H9 (cell line): ENCODE results near the gene MOBP. TPM values are rescaled to one million over a fixed set of nuclear protein-coding genes. Genes with fewer than 3 reads are reported as not detected.

Experiments used
- DNase-seq: peaks from one replicate; pipeline ENCODE4 v3.0.0-alpha.2; 2017
- H2AFZ ChIP-seq: one replicate; pipeline ENCODE4 v1.6.1; 2013; ENCODE audit warnings: mild to moderate bottlenecking, low read length, control low read depth, moderate library complexity
- H2AK5ac ChIP-seq: 2 replicates; pipeline ENCODE4 v1.6.1; 2013; ENCODE audit warnings: low read length, control low read depth, mixed read lengths; ENCODE audit not compliant: insufficient read length
- H2BK120ac ChIP-seq: one replicate; pipeline ENCODE4 v1.6.1; 2013; ENCODE audit warnings: low read depth, mild to moderate bottlenecking, low read length, control low read depth, inconsistent platforms; ENCODE audit not compliant: poor library complexity, severe bottlenecking
- H2BK12ac ChIP-seq: 2 replicates; pipeline ENCODE4 v1.6.1; 2013; ENCODE audit warnings: low read length, control low read depth, mixed read lengths, low read depth; ENCODE audit not compliant: insufficient read length
- H2BK15ac ChIP-seq: 2 replicates; pipeline ENCODE4 v1.6.1; 2013; ENCODE audit warnings: low read depth, low read length, control low read depth
- H2BK20ac ChIP-seq: one replicate; pipeline ENCODE4 v1.6.1; 2013; ENCODE audit warnings: low read depth, mild to moderate bottlenecking, low read length, control low read depth, inconsistent platforms; ENCODE audit not compliant: poor library complexity, severe bottlenecking
- H2BK5ac ChIP-seq: 2 replicates; pipeline ENCODE4 v1.6.1; 2013; ENCODE audit warnings: low read length, control low read depth, mixed read lengths; ENCODE audit not compliant: insufficient read length
- H3K14ac ChIP-seq: 2 replicates; pipeline ENCODE4 v1.6.1; 2013; ENCODE audit warnings: low read length, control low read depth; ENCODE audit not compliant: insufficient read depth
- H3K18ac ChIP-seq: 2 replicates; pipeline ENCODE4 v1.6.1; 2013; ENCODE audit warnings: low read depth, mild to moderate bottlenecking, mixed read lengths, low read length, control low read depth; ENCODE audit not compliant: insufficient read length
- H3K23ac ChIP-seq: 2 replicates; pipeline ENCODE4 v1.6.1; 2013; ENCODE audit warnings: low read length, control low read depth, mixed read lengths, low read depth; ENCODE audit not compliant: insufficient read length
- H3K23me2 ChIP-seq: 2 replicates; pipeline ENCODE4 v1.6.1; 2013; ENCODE audit warnings: low read depth, mild to moderate bottlenecking, mixed read lengths, low read length, control low read depth; ENCODE audit not compliant: insufficient read length, poor library complexity, severe bottlenecking
- H3K27ac ChIP-seq: 2 replicates; pipeline ENCODE4 v1.5.1; 2013; ENCODE audit warnings: low read length, control low read depth, mixed read lengths, low read depth; ENCODE audit not compliant: insufficient read length
- H3K27me3 ChIP-seq: 2 replicates; pipeline ENCODE4 v1.6.1; 2013; ENCODE audit warnings: low read length, control low read depth, inconsistent platforms; ENCODE audit not compliant: insufficient read depth
- H3K4ac ChIP-seq: 2 replicates; pipeline ENCODE4 v1.6.1; 2013; ENCODE audit warnings: low read depth, mild to moderate bottlenecking, control low read depth, inconsistent platforms, low read length, moderate library complexity
- H3K4me1 ChIP-seq: 2 replicates; pipeline ENCODE4 v1.6.1; 2013; ENCODE audit warnings: low read length, control low read depth, inconsistent platforms; ENCODE audit not compliant: insufficient read depth
- H3K4me2 ChIP-seq: 2 replicates; pipeline ENCODE4 v1.6.1; 2013; ENCODE audit warnings: low read length, control low read depth, mixed read lengths; ENCODE audit not compliant: insufficient read length, insufficient read depth
- H3K56ac ChIP-seq: 2 replicates; pipeline ENCODE4 v1.6.1; 2013; ENCODE audit warnings: low read depth, mild to moderate bottlenecking, mixed read lengths, low read length, control low read depth; ENCODE audit not compliant: insufficient read length
- H3K79me1 ChIP-seq: 2 replicates; pipeline ENCODE4 v1.6.1; 2013; ENCODE audit warnings: low read depth, mild to moderate bottlenecking, moderate library complexity, low read length, control low read depth, inconsistent platforms; ENCODE audit not compliant: insufficient read depth, poor library complexity, severe bottlenecking
- H3K79me2 ChIP-seq: 2 replicates; pipeline ENCODE4 v1.6.1; 2013; ENCODE audit warnings: low read length, control low read depth, inconsistent platforms; ENCODE audit not compliant: insufficient read depth
- H3K9ac ChIP-seq: 2 replicates; pipeline ENCODE4 v1.6.1; 2013; ENCODE audit warnings: low read length, control low read depth, mixed read lengths; ENCODE audit not compliant: insufficient read length; ENCODE audit errors: extremely low read depth
- H3K9me3 ChIP-seq: one replicate; pipeline ENCODE4 v1.6.1; 2013; ENCODE audit warnings: low read depth, low read length, inconsistent platforms; ENCODE audit not compliant: control insufficient read depth
- H3T11ph ChIP-seq: one replicate; pipeline ENCODE4 v1.6.1; 2013; ENCODE audit warnings: mild to moderate bottlenecking, low read length, control low read depth, inconsistent platforms
- H4K20me1 ChIP-seq: one replicate; pipeline ENCODE4 v1.6.1; 2013; ENCODE audit not compliant: control insufficient read depth, insufficient read length, insufficient read depth
- H4K5ac ChIP-seq: 2 replicates; pipeline ENCODE4 v1.6.1; 2013; ENCODE audit warnings: low read depth, mild to moderate bottlenecking, mixed read lengths, low read length, control low read depth; ENCODE audit not compliant: insufficient read length
- H4K8ac ChIP-seq: replicated peaks from 2 replicates; pipeline ENCODE4 v1.6.1; 2013; ENCODE audit warnings: low read length, control low read depth, mixed read lengths, low read depth; ENCODE audit not compliant: insufficient read length
- H4K91ac ChIP-seq: 2 replicates; pipeline ENCODE4 v1.6.1; 2013; ENCODE audit warnings: low read depth, mild to moderate bottlenecking, moderate library complexity, mixed read lengths, low read length, control low read depth; ENCODE audit not compliant: insufficient read length
- H3K27ac Mint-ChIP-seq, 3 experiments: 2 replicates in 2 of 3; 3 replicates in 1 of 3; pipeline ENCODE4 v1.8.0; 2020 to 2021; ENCODE audit warnings: mixed read lengths in 3 of 3, mild to moderate bottlenecking in 1 of 3, moderate library complexity in 1 of 3
- H3K27me3 Mint-ChIP-seq: 2 replicates; pipeline ENCODE4 v1.8.0; 2021; ENCODE audit warnings: low read depth, mild to moderate bottlenecking, moderate library complexity, mixed read lengths
- H3K36me3 Mint-ChIP-seq, 3 experiments: 2 replicates in 2 of 3; 3 replicates in 1 of 3; pipeline ENCODE4 v1.8.0; 2020 to 2021; ENCODE audit warnings: low read depth in 3 of 3, mixed read lengths in 3 of 3; ENCODE audit not compliant: insufficient read depth in 1 of 3
- H3K4me1 Mint-ChIP-seq, 2 experiments: 2 replicates each; pipeline ENCODE4 v1.8.0; 2020; ENCODE audit warnings: mixed read lengths in 2 of 2
- H3K4me3 Mint-ChIP-seq, 2 experiments: 2 replicates in 1 of 2; 3 replicates in 1 of 2; pipeline ENCODE4 v1.8.0; 2020 to 2021; ENCODE audit warnings: mild to moderate bottlenecking in 2 of 2, mixed read lengths in 2 of 2, moderate library complexity in 1 of 2
- H3K9me3 Mint-ChIP-seq, 2 experiments: 2 replicates in 1 of 2; 3 replicates in 1 of 2; pipeline ENCODE4 v1.8.0; 2020; ENCODE audit warnings: mild to moderate bottlenecking in 2 of 2, mixed read lengths in 2 of 2, moderate library complexity in 1 of 2
- CTCF ChIP-seq: fragments of 200-600 bp; sonication (generic); conservative IDR thresholded peaks from 3 replicates; pipeline ENCODE4 v1.8.0; 2021; ENCODE audit warnings: antibody characterized with exemption, mild to moderate bottlenecking
- WGBS: extraction: QIAGEN DNeasy Blood & Tissue Kit; methylation state at CpG from one replicate; pipeline ENCODE4 v1.1.7; 2013; ENCODE audit warnings: missing lambda C conversion rate, low lambda C conversion rate, mixed read lengths; ENCODE audit not compliant: insufficient read length; ENCODE audit errors: extremely low coverage; 5-methylcytosine and 5-hydroxymethylcytosine counted together
- total RNA-seq: library from RNA; stranded (reverse); gene quantifications from 2 replicates; pipeline ENCODE4 v1.2.1, GENCODE V29; 2021

Gene MOBP
- total RNA-seq, 1 experiment from 2014 or later, result not detected

- Histone ChIP-seq H2BK120ac (no peak overlapping the region), H3K4me2 (no peak overlapping the region), H4K8ac (no peak overlapping the region), H3K9me3 (no peaks in the 10 kb centered on the region), H3K23me2 (no peaks in the 10 kb centered on the region), H4K91ac (no peak overlapping the region), H3K27ac (no peak overlapping the region), H2AK5ac (no peak overlapping the region), H3K4me1 (no peaks in the 10 kb centered on the region), H3K18ac (no peak overlapping the region), H2BK5ac (no peak overlapping the region), H3K79me1 (no peaks in the 10 kb centered on the region), H3K14ac (no peak overlapping the region), H2BK12ac (no peak overlapping the region), H3K27me3 (no peaks in the 10 kb centered on the region), H3K56ac (no peak overlapping the region), H3K9ac (no peak overlapping the region), H3K4ac (no peak overlapping the region), H3K23ac (no peak overlapping the region), H3T11ph (no peak overlapping the region), H2AFZ (no peak overlapping the region), H2BK20ac (no peak overlapping the region), H4K5ac (no peak overlapping the region), H3K79me2 (no peaks in the 10 kb centered on the region), H2BK15ac (no peak overlapping the region), H4K20me1 (no peaks in the 10 kb centered on the region)
- peaks cover 0 to 4% (median 3%) of the 10 kb centered on the region in 3 experiments; a peak in 1 of 7 replicates for H3K36me3 Mint-ChIP-seq
- DNase-seq, result no peak
- H3K4me1 Mint-ChIP-seq, result peaks cover 5 to 6% of the 10 kb centered on the region in 2 experiments
- no peak overlapping the region for H3K27ac Mint-ChIP-seq
- H3K4me3 Mint-ChIP-seq, result no peak overlapping the region
- no peaks in the 10 kb centered on the region for H3K27me3 Mint-ChIP-seq
- no peak for TF ChIP-seq CTCF
- WGBS, result no CpG with 5 or more reads among the region's 20 CpGs
- peaks cover 0 to 4% of the 10 kb centered on the region in 2 experiments; a peak in 2 of 5 replicates for H3K9me3 Mint-ChIP-seq
Measured at GRCh38 chr3:39456159-39456558, 11.3 kb upstream of the MOBP start.
